Lung microvascular endothelial cell (primary cell): ENCODE measurements around the gene HMSD. TPM values are rescaled to one million over a fixed set of nuclear protein-coding genes. Genes with fewer than 3 reads are reported as not detected.

Source experiments
- DNase-seq, 2 donors: peaks; one replicate each; pipeline versions ENCODE4 v3.0.0 to v3.0.0-alpha.2; 2010; ENCODE audit warnings: low read depth in 2 of 2
- total RNA-seq: library from RNA; depleted of rRNA; stranded (reverse); fragments of >200 nt; gene quantifications from 2 replicates; pipeline ENCODE4 v1.2.1, GENCODE V29; 2014

HMSD gene
- total RNA-seq, 1 donor from 2014 or later = not detected

DNA sequence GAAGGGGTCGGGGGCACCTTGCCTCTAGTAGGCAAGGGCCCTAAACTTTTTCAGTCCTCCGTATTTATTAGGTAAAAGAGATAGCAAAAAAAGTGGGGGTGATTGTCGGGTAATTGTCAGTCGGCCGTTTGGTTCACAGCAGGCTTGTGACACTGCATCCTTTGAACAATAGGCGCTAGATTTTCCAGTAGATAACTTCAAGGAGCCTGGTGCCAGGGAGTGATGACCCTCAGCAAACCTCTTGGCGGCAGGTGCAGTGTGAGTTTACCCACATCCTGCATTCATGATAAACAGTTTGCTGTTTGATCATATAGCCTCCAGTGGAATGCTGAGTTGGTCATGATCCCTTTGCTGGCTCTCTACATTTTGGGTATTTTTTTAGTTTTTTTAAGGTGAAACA is 43.6 kb downstream of the HMSD start:
- DNase-seq = no peak

GRCh38 chr18:63994783-63995399 is 45.8 kb downstream of the HMSD start:
- DNase-seq = peak; percentile 46 to 47

DNA sequence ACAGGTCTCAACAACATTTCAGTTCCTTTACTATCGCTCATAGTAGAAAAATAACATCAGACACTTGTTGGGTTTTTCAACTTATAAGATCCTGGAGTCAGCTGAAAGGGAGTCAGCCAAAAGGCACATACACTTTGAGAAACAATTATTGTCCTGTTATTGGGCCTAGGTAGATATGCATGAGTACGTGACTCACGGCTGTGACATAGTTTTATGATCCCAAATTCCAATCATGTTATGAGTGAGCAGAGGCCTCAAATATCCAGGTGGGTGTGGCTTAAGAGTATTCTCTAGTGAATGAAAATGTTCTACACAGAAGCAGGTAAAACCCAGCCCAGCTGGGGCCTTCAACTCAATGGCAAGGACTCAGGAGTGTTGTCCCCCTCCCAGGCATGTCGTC is 47.9 kb downstream of the HMSD start:
- DNase-seq = no peak

- DNase-seq = no peak
These were observed 48.5 kb downstream of the HMSD start for GRCh38 chr18:63997606-63998005.

DNA sequence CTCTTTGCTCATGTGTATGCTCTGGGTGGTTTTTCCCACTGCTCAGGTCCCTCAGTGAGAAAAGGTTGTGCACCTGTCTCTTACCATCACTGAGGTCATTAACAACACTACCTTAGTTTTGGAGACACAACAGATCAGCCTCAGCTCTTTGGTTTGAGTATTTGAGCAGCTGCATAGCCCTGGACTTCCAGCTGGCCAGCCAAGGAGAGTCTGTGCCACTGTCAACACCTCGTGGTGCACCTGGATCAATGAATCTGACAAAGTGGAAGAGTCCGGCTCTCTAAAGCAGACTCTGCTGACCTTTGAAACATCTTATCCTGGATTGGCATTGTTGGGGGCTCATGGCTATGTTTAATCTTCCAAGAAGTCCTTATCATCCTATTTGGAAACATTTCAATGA is 50.8 kb downstream of the HMSD start:
- no peak for DNase-seq

DNA sequence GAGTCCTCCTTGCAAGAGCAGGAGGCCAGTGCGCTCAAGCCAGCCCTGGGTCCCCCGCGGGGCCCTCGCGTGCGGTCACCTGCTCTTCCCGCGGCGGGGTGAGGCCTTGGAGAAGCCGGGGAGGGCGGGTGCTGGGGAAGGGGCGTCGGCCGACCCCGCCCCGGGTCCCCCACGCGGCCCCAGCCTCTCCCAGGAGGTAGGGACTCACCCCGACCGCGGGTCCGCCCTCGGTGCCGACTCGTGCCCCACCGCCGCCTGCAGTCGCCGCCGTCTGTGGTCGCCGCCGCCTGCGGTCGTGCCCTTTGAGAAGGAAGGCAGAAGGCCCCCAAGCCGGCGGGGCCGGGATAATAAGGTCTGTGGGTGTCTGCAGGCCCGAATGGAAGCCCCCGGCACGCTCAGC is 53.5 kb downstream of the HMSD start:
- DNase-seq = no peak

DNA sequence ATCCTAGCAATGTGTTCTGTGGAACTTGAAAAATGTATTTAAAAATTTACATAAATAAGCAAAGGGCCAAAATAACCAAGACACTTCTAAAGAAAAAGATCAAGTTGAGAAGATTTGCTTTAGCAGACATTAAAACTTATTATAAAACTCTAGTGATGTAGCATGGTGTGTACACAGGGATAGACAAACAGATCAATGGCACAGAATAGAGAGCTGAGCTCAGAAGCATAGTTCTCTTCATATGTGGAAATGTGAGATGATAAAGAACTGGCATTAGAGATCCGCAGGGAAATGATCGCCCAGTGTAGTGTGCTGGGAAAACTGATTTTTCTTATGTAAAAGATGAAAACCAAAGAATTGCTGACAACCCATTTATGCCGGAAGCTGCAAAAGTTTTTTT is 60.2 kb downstream of the HMSD start:
- DNase-seq = no peak

Other genes with a start within 250 kb of the HMSD start
- not detected in 2 replicates for gene SERPINB11, start 246.3 kb upstream of the HMSD start, total RNA-seq
- 0.22 TPM in 1 of 2 replicates, not detected in the other for gene SERPINB7, start 173.9 kb upstream of the HMSD start, total RNA-seq
- 0.20 and 0.22 TPM in 2 replicates for gene SERPINB2, start 61.6 kb upstream of the HMSD start, total RNA-seq
- gene SERPINB10, start 41.3 kb upstream of the HMSD start, total RNA-seq = not detected in 2 replicates
- 2.2 and 8.5 TPM in 2 replicates for gene SERPINB8, start 20.8 kb downstream of the HMSD start, total RNA-seq
- 0.20 and 0.87 TPM in 2 replicates for gene LINC00305, start 199.8 kb downstream of the HMSD start, total RNA-seq